Activated gamma-delta T cell treated with anti-CD3 and anti-CD28 coated beads, Interleukin-2, amount 50 U/mL, for 16 hours (primary cell): ENCODE data around the gene MFN1.
"Not testable (repeated sequence)": the region's sequence is repeated elsewhere in the genome, so short reads cannot be mapped to it uniquely, and the experiment has no call there.

ENCODE experiments used
- DNase-seq: peaks from one replicate; pipeline ENCODE4 v3.0.0-alpha.2; 2020; ENCODE audit warnings: low read depth

MFN1 gene

DNA sequence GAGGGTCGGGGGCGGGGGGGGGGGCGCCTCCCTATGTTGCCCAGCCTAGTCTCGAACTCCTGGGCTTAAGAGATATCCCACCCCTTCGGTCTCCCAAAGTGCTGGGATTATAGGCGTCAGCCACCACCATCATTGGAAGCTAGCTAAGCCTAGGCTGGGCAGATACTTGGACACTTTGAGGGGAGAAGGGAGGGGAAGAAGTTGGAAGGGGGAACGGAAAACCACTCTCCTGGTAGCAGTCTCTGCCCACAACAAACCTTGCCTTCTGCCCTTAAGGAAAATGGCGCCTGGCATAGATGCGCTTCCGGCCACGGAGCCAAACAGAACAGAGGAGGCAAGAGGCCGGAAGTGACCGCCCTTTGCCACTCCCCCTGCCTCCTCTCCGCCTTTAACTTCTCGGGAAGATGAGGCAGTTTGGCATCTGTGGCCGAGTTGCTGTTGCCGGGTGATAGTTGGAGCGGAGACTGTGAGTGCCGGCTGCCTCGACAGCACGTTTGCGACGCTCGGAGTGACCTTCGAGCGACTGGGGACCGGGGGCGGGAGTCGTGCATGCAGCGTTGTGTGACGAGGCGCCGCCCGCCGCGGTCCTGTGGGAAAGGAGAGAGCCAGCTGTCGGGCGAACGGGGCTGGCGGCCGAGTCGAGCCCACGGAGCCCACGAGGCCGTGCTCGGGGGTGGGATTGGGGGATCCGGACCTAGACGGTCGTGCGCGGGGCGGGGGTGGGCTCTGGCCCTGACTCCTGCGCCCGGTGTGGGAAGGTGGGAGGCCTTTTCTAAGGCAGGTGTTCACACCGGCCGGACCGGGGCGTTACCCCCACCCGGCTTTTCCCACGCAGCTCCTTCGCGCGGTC lies at the start of gene MFN1:
Gene MFN1, plus strand, starts transcription at position 365 of the 850 bp plus-strand sequence. CDS start 1,143 bp downstream, outside the sequence.
- peak; percentile 77 for DNase-seq

- no peak for DNase-seq
Measured at GRCh38 chr3:179297971-179298725, 49.4 kb upstream of the MFN1 start.

- no peak for DNase-seq
Measured at GRCh38 chr3:179299316-179299715, 48.2 kb upstream of the MFN1 start.

DNA sequence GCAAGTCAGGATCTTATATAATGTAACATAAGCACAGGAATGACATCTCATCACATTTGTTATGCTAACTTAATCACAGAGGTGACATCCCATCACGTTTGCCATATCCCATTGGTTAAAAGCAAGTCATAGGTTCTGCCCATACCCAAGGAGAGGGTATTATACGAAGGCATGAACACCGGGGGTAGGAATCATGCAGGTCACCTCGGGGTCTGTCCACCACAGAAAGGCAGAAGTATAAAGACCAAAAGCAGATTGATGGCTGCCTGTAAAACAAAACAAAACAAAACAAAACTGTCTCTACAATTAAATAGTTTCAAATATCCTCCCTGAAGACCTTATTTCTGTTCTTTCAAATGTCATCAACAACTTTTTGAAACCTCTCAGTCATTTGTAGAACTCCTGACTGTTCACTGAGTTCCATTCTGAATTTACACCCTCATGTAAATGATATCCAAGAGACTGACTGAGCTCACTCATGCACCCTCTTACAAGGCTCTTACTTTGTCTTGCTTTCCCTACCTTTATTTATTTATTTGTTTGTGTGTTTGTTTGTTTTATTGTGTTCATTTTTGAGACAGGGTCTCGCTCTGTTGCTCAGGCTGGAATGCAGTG lies 47.4 kb upstream of the MFN1 start:
- no peak for DNase-seq

DNA sequence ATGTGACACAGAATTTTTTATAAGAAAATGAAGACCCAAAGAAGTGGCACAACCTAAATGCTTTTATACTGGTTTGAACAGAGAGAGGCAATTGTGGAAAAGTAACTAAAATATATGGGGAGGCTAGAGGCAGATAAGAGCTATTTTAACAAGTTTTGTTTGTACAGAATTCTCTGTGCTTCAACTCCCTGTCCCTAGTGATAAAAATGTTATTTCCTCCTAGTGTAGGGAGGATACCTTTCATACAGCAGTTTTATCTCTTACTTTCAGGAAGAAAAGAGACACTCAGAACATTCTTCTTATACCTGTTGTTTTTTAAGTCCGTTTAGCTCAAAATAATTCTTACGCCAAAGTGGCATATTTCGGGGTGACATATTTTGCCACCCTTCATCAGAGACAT lies 45.9 kb upstream of the MFN1 start:
- no peak for DNase-seq

GRCh38 chr3:179302111-179302510 lies 45.4 kb upstream of the MFN1 start:
- no peak for DNase-seq

DNA sequence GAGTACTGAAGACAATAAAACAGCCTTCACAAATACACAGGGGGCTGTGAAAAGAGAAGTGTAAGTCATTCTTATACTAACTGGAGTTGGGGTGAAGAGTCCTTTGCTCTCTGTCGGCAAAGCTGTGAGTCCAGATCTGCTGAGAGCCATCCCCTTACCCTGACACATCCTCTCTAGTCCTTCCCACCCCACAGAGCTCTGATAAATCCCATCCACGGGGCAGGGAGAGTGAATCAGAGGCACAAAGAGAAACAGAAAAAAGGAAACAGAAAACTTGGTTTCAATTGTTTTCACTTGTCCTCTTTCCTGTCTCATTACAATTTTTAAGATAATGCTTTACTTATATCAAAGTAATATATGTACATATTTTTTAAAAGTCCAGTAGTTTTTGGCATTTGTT lies 42.9 kb upstream of the MFN1 start:
- DNase-seq, result no peak

GRCh38 chr3:179307362-179307761 lies 40.1 kb upstream of the MFN1 start:
- DNase-seq, result not testable (repeated sequence)

DNA sequence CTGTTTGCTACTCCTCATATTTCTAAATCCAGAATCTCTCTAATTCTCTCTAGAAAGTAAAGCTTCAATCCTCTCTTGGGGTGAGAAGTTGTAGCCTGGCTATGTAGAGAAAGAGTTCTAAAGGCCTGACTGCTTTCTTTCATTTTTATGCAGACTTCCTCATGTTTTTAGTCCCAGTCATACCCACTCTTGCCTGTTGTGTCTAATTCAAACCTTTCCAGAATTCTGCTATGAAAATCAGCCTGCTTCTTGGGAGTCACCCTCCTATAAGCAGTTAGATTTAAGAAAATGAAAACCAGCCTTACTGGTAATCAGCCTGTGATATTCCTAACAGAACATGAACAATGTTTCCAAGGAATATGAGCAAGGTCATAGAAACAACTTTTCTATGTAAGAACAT lies 39.5 kb upstream of the MFN1 start:
- no peak for DNase-seq

DNA sequence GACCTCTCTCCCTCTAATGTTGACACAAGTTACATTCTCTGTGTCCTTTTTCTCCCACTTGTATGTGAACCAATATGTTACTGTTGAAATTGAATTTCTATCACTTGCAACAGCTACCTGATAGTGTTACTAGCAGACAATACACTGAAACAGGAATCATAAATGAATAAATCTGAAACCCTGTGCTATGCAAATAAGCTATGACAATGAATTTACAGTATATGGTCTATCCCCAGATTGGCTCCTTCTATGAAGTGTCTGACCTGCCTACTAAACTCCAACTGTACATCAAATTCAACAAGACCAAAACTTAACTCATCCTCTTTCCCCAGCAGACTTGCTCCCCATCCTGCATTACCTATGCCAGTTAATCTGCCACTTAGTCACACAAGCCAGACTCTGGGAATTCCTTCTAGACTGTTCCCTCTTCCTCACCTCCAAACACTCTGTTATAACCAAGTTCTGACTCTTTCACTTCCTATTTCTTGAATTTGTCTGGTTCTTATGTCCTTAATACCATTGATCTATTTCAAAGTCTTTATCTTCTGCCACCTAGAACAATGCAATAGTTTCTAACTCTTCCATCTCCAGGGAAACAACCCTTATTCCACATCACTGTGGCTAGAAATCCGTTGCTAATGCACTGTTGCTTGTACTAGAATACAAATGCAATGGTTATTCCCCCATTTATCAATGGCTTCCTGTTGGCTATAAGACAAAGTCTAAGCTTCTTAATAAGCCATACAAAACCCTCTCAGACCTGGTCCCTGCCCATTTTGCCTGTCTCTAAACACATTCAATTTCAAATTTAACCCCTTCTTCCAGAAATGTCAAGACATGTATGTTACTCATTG lies 38.1 kb upstream of the MFN1 start:
- no peak for DNase-seq

DNA sequence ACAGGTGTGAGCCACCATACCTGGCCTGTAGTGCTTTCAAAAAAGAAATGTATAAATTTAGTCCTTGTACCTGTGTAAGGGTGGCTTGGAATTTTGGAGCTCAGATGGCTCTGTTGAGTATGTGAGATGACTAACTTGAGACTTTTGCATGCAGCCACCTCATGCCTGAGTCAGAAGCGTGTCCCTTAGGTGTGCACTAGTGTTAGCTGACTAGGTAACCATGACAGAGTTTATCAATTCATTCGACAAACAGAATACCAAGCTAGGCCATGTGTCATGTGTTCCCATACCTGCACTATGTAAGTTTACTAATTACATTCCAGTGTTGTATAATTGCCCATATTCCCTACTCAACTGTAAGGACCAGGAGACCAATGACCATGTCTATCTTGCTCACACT lies 28.6 kb upstream of the MFN1 start:
- no peak for DNase-seq

- no peak for DNase-seq
Measured at GRCh38 chr3:179321668-179322285, 25.7 kb upstream of the MFN1 start.

GRCh38 chr3:179322286-179323196 lies 25.0 kb upstream of the MFN1 start, which contains the start of gene ZNF639:
Gene ZNF639 (plus strand): TSS chr3:179323031. CDS start chr3:179328294, 5,263 bp downstream.
- peak; percentile 83 for DNase-seq

GRCh38 chr3:179323197-179324110 lies 24.1 kb upstream of the MFN1 start:
- DNase-seq, result peak; percentile 35

GRCh38 chr3:179324270-179324754 lies 23.2 kb upstream of the MFN1 start:
- no peak for DNase-seq

- no peak for DNase-seq
Measured at GRCh38 chr3:179330438-179330837, 17.1 kb upstream of the MFN1 start.

DNA sequence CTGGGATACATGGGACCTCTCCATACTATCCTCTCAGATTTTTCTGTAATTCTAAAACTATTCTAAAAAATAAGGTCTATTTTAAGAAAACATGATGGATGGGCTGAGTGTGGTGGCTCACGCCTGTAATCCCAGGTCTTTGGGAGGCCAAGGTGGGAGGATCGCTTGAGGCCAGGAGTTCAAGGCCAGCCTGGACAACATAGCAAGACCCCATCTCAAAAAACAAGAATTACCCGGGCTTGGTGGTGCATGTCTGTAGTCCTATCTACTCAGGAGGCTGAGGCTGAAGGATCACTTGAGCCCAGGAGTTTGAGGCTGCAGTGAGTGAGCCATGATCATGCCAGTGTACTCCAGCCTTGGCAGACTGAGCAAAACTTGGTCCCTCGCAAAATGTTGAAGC lies 15.3 kb upstream of the MFN1 start:
- no peak for DNase-seq

- DNase-seq, result no peak
Measured at GRCh38 chr3:179333084-179333483, 14.4 kb upstream of the MFN1 start.

- no peak for DNase-seq
Measured at GRCh38 chr3:179336345-179336929, 11.1 kb upstream of the MFN1 start.
